ENCODE data around the gene OR1E1.

OR1E1 gene

DNA sequence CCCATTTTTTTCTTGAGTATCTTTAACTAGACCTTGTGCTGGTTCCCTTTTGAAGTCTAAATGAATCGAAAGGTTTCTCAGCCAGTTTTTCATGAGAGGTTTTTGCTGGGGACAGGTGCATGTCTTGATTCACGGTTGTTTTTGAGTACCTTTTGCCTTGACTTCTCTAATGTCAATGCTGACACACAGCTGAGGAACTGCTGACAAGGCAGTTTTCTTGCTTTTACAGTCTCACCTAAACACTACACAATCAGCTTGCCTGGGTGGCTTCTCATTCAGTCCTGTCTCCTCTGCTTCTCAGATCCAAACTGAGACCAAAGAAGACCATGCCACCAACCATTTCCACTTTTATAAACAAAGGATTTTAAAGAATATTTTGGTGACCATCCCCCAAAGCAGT, 20.0 kb upstream of the OR1E1 start:
- TF ChIP-seq FOXP2 (optimal IDR thresholded peaks at IDR 0.05; ENCODE audit: borderline replicate concordance, extremely low read depth, extremely low read length, insufficient read depth): no peak

DNA sequence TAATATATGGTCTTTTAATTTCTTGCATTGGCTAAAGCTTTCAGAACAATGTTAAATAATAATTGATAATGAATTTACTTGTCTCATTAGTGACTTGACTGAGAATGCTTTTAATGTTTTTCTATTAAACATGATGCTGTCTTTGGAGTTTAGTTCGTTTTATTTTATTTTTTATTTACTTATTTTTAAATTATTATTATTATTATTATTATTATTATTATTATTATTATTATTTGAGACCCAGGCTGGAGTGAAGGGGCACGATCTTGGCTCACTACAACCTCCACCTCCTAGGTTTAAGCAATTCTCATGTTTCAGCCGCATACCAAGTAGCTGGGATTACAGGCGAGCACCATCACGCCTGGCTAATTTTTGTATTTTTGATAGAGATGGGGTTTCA, 17.4 kb upstream of the OR1E1 start:
- TF ChIP-seq POLR2AphosphoS5 (IDR thresholded peaks at IDR 0.05; ENCODE audit: low read depth, low read length) (no peak), FOXP2 (optimal IDR thresholded peaks at IDR 0.05; ENCODE audit: borderline replicate concordance, extremely low read depth, extremely low read length, insufficient read depth) (no peak), TAF1 (IDR thresholded peaks at IDR 0.05; ENCODE audit: borderline replicate concordance, insufficient read depth, low read length) (no peak), SIN3A (IDR thresholded peaks at IDR 0.05; ENCODE audit: borderline replicate concordance, insufficient read depth, low read length) (no peak)
- TF ChIP-seq, protein P1, sequence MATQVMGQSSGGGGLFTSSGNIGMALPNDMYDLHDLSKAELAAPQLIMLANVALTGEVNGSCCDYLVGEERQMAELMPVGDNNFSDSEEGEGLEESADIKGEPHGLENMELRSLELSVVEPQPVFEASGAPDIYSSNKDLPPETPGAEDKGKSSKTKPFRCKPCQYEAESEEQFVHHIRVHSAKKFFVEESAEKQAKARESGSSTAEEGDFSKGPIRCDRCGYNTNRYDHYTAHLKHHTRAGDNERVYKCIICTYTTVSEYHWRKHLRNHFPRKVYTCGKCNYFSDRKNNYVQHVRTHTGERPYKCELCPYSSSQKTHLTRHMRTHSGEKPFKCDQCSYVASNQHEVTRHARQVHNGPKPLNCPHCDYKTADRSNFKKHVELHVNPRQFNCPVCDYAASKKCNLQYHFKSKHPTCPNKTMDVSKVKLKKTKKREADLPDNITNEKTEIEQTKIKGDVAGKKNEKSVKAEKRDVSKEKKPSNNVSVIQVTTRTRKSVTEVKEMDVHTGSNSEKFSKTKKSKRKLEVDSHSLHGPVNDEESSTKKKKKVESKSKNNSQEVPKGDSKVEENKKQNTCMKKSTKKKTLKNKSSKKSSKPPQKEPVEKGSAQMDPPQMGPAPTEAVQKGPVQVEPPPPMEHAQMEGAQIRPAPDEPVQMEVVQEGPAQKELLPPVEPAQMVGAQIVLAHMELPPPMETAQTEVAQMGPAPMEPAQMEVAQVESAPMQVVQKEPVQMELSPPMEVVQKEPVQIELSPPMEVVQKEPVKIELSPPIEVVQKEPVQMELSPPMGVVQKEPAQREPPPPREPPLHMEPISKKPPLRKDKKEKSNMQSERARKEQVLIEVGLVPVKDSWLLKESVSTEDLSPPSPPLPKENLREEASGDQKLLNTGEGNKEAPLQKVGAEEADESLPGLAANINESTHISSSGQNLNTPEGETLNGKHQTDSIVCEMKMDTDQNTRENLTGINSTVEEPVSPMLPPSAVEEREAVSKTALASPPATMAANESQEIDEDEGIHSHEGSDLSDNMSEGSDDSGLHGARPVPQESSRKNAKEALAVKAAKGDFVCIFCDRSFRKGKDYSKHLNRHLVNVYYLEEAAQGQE (IDR thresholded peaks at IDR 0.05; ENCODE audit: insufficient read depth in 1 of 2, low read depth in 2 of 2, low read length in 2 of 2): no peak

DNA sequence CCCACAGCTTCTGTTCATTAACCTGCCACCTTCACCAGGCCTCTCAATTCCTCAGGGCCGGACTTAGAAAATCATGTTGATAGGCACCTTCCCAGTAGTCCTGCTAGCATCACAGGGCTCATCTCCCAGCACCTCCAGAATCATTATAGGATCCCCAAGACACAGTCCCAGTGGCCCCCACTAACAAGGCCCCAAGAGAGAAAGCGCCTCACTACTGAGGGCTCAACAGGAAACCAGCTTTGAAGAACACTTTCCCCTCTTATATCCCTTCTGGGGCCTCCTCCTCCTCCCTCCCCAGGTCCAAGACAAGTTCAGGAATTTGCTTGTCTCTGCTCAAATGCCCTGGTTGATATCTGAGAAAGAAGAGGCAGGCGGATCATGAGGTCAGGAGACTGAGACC, 12.9 kb upstream of the OR1E1 start, which contains the start of gene OR3A3:
TSS of gene OR3A3 (plus strand) at position 301 of the 400 bp plus-strand sequence.
- TF ChIP-seq, protein P1 (IDR thresholded peaks at IDR 0.05; ENCODE audit: insufficient read depth in 1 of 2, low read depth in 2 of 2, low read length in 2 of 2): no peak
- TF ChIP-seq FOXP2 (optimal IDR thresholded peaks at IDR 0.05; ENCODE audit: borderline replicate concordance, extremely low read depth, extremely low read length, insufficient read depth) (no peak), POLR2AphosphoS5 (IDR thresholded peaks at IDR 0.05; ENCODE audit: low read depth, low read length) (no peak), SIN3A (IDR thresholded peaks at IDR 0.05; ENCODE audit: borderline replicate concordance, insufficient read depth, low read length) (no peak), TAF1 (IDR thresholded peaks at IDR 0.05; ENCODE audit: borderline replicate concordance, insufficient read depth, low read length) (no peak)

DNA sequence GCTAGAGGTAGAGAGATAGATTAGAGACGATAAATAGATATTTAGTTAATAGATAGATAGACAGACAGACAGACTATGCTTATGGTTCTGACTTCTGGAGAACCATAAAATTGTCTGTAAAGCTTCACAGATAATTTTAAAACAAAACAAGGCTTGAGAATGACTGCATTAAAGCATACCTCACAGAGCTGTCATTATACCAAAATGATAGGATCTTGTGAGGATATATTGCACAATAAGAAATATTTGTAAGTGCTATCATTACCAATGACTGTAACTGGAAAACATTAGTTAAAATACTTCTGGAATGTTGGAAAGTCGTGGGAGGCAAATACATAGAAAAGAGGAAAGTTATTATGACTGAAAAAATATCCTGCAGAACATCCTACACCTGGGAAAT, 3.6 kb upstream of the OR1E1 start:
- TF ChIP-seq SIN3A (IDR thresholded peaks at IDR 0.05; ENCODE audit: borderline replicate concordance, insufficient read depth, low read length) (no peak), POLR2AphosphoS5 (IDR thresholded peaks at IDR 0.05; ENCODE audit: low read depth, low read length) (no peak), FOXP2 (optimal IDR thresholded peaks at IDR 0.05; ENCODE audit: borderline replicate concordance, extremely low read depth, extremely low read length, insufficient read depth) (no peak), TAF1 (IDR thresholded peaks at IDR 0.05; ENCODE audit: borderline replicate concordance, insufficient read depth, low read length) (no peak)
- TF ChIP-seq, protein P1 (IDR thresholded peaks at IDR 0.05; ENCODE audit: insufficient read depth in 1 of 2, low read depth in 2 of 2, low read length in 2 of 2): no peak

DNA sequence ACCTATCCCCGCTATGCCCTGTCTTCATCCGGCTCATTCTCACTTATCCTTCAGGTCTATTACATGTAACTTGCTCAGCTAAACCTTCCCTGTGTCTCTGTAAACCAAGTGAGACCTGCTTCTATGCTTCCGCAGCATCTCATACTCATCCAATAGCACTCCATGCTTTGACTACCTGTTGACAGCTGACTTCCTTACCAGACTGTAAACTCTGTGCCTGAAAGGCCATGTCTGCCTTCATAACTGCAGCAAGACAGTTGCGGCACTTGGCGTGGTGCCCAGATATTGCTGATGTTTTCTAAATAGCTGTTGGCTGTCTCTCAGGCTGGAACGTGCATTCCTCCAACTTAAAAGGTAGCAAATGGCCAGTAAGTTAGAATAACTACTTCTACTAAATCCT, 1.8 kb upstream of the OR1E1 start:
- TF ChIP-seq, protein P1 (IDR thresholded peaks at IDR 0.05; ENCODE audit: insufficient read depth in 1 of 2, low read depth in 2 of 2, low read length in 2 of 2): no peak
- TF ChIP-seq POLR2AphosphoS5 (IDR thresholded peaks at IDR 0.05; ENCODE audit: low read depth, low read length) (no peak), TAF1 (IDR thresholded peaks at IDR 0.05; ENCODE audit: borderline replicate concordance, insufficient read depth, low read length) (no peak), SIN3A (IDR thresholded peaks at IDR 0.05; ENCODE audit: borderline replicate concordance, insufficient read depth, low read length) (no peak), FOXP2 (optimal IDR thresholded peaks at IDR 0.05; ENCODE audit: borderline replicate concordance, extremely low read depth, extremely low read length, insufficient read depth) (no peak)
